CD14-positive monocyte (primary cell): ENCODE results near the gene XDH. TPM values are rescaled to one million over a fixed set of nuclear protein-coding genes. Genes with fewer than 3 reads are reported as not detected.

Experiments used
- DNase-seq, 3 donors: peaks; one replicate each; pipeline ENCODE4 v3.0.0-alpha.2; 2011 to 2022
- H2AFZ ChIP-seq: 2 replicates; pipeline ENCODE4 v1.6.0; 2012; ENCODE audit warnings: mild to moderate bottlenecking, low read depth, low read length, inconsistent platforms; ENCODE audit not compliant: insufficient read depth, poor library complexity, severe bottlenecking
- H3K27ac ChIP-seq, 2 donors: 1 replicate in 1 of 2; 2 replicates in 1 of 2; pipeline ENCODE4 v1.5.1; 2012 to 2013; ENCODE audit warnings: low read length in 2 of 2, control low read depth in 1 of 2, inconsistent platforms in 1 of 2, low read depth in 1 of 2, mild to moderate bottlenecking in 1 of 2
- H3K27me3 ChIP-seq, 2 donors: one replicate each; pipeline versions ENCODE4 v1.6.0 to v1.6.1; 2011 to 2013; ENCODE audit warnings: low read length in 2 of 2; ENCODE audit not compliant: control insufficient read depth in 2 of 2, insufficient read depth in 2 of 2
- H3K36me3 ChIP-seq, 2 donors: replicated peaks in 1 of 2; 1 replicate in 1 of 2; 2 replicates in 1 of 2; pipeline versions ENCODE4 v1.5.1 to v1.6.1; 2012 to 2013; ENCODE audit warnings: low read length in 2 of 2, control low read depth in 1 of 2, inconsistent platforms in 1 of 2, mild to moderate bottlenecking in 1 of 2; ENCODE audit not compliant: insufficient read depth in 2 of 2, control insufficient read depth in 1 of 2
- H3K4me1 ChIP-seq, 2 donors: 1 replicate in 1 of 2; 2 replicates in 1 of 2; pipeline versions ENCODE4 v1.5.1 to v1.6.1; 2012 to 2013; ENCODE audit warnings: low read length in 2 of 2, control low read depth in 1 of 2, inconsistent platforms in 1 of 2, mild to moderate bottlenecking in 1 of 2, moderate library complexity in 1 of 2; ENCODE audit not compliant: insufficient read depth in 2 of 2, control insufficient read depth in 1 of 2
- H3K4me2 ChIP-seq: replicated peaks from 2 replicates; pipeline ENCODE3; 2012; ENCODE audit warnings: low read length, moderate library complexity, mild to moderate bottlenecking; ENCODE audit not compliant: poor library complexity, severe bottlenecking; ENCODE audit errors: extremely low read depth
- H3K4me3 ChIP-seq, 3 experiments: fragments of 200-600 bp in 1 of 3; sonication (generic) in 1 of 3; replicated peaks in 1 of 3; 1 replicate in 2 of 3; 2 replicates in 1 of 3; pipeline ENCODE4 v1.5.1; 2011 to 2013; ENCODE audit warnings: low read length in 3 of 3, mild to moderate bottlenecking in 3 of 3, control low read depth in 2 of 3, low read depth in 2 of 3, inconsistent platforms in 1 of 3, moderate library complexity in 1 of 3
- H3K79me2 ChIP-seq: 2 replicates; pipeline ENCODE4 v1.6.0; 2012; ENCODE audit warnings: mild to moderate bottlenecking, control low read depth, inconsistent platforms, low read length, moderate library complexity; ENCODE audit not compliant: insufficient read depth
- H3K9ac ChIP-seq: 2 replicates; pipeline ENCODE4 v1.6.0; 2017; ENCODE audit warnings: low read length, mild to moderate bottlenecking; ENCODE audit not compliant: insufficient read depth, poor library complexity, severe bottlenecking
- H3K9me3 ChIP-seq, 2 donors: replicated peaks in 1 of 2; 1 replicate in 1 of 2; 2 replicates in 1 of 2; pipeline versions ENCODE4 v1.5.1 to v1.6.1; 2012 to 2013; ENCODE audit warnings: low read length in 2 of 2, control low read depth in 1 of 2; ENCODE audit not compliant: control insufficient read depth in 1 of 2, insufficient read depth in 1 of 2
- H4K20me1 ChIP-seq: 2 replicates; pipeline ENCODE4 v1.6.0; 2012; ENCODE audit warnings: mild to moderate bottlenecking, low read length, control low read depth, moderate library complexity; ENCODE audit not compliant: insufficient read depth
- H3K27ac Mint-ChIP-seq, 7 donors: one replicate each; pipeline ENCODE4 v1.8.0; 2020; ENCODE audit warnings: mild to moderate bottlenecking in 7 of 7, mixed read lengths in 7 of 7, moderate library complexity in 6 of 7, inconsistent platforms in 2 of 7
- H3K27me3 Mint-ChIP-seq, 3 donors: one replicate each; pipeline ENCODE4 v1.8.0; 2021 to 2022; ENCODE audit warnings: low read depth in 3 of 3, mild to moderate bottlenecking in 3 of 3, mixed read lengths in 3 of 3, moderate library complexity in 3 of 3, inconsistent platforms in 1 of 3
- H3K36me3 Mint-ChIP-seq, 2 donors: one replicate each; pipeline ENCODE4 v1.8.0; 2020; ENCODE audit warnings: mixed read lengths in 2 of 2, inconsistent platforms in 1 of 2, mild to moderate bottlenecking in 1 of 2
- H3K4me1 Mint-ChIP-seq: one replicate; pipeline ENCODE4 v1.8.0; 2020; ENCODE audit warnings: mild to moderate bottlenecking, mixed read lengths
- H3K4me3 Mint-ChIP-seq, 2 donors: one replicate each; pipeline ENCODE4 v1.8.0; 2020; ENCODE audit warnings: mild to moderate bottlenecking in 2 of 2, mixed read lengths in 2 of 2, moderate library complexity in 1 of 2
- H3K9me3 Mint-ChIP-seq, 7 donors: one replicate each; pipeline ENCODE4 v1.8.0; 2020 to 2022; ENCODE audit warnings: mixed read lengths in 7 of 7, mild to moderate bottlenecking in 6 of 7, moderate library complexity in 6 of 7, inconsistent platforms in 2 of 7
- CTCF ChIP-seq: fragments of 200-600 bp; IDR thresholded peaks from one replicate; pipeline ENCODE4 v1.8.0; 2022; ENCODE audit warnings: antibody characterized with exemption, mild to moderate bottlenecking
- WGBS: methylation state at CpG from one replicate; pipeline ENCODE4 v1.1.5; 2013; ENCODE audit warnings: missing lambda C conversion rate; ENCODE audit not compliant: insufficient coverage; 5-methylcytosine and 5-hydroxymethylcytosine counted together
- intact Hi-C, 2 donors: fragments of 100-400 bp; cut with micrococcal nuclease; formaldehyde crosslinking; loops; one replicate each; pipeline versions ENCODE4 v1.15.0 to v1.15.1; 2023
- polyA plus RNA-seq, 3 donors: library from polyadenylated mRNA; depleted of rRNA in 1 of 3; unstranded in 2 of 3; stranded (reverse) in 1 of 3; fragments of 300-500 nt in 2 of 3; fragments of >200 nt in 1 of 3; fragmentation: Illumina TruSeq in 2 of 3; gene quantifications; 1 replicate in 2 of 3; 2 replicates in 1 of 3; pipeline ENCODE4 v1.2.3, GENCODE V29; 2012 to 2021

XDH gene
- polyA plus RNA-seq, 3 donors, result not detected

DNA sequence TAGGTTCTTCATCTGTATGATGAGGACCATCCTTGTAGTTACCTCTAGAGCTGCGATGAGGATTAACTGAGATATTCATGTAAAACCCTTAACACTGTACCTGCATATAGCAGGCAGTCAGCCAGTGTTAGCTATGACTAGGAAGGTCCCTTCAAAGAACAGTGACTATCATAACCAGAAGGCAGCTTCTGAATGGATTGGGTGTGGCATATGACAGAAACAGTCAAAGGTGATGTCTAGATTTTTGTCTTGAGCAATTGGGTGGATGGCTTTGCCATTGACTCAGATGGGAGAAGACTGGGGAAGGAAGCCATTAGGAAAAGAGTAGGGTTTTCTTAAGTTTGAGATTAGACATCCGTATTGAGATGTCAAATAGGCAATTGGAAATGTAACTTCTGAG, 15.7 kb downstream of the XDH start:
- Histone ChIP-seq H3K4me3 (no peak overlapping the region), H3K4me2 (no peak overlapping the region), H3K27ac (no peak overlapping the region), H3K4me1 (no peaks in the 10 kb centered on the region), H3K9me3 (no peaks in the 10 kb centered on the region), H3K36me3 (no peaks in the 10 kb centered on the region), H3K27me3 (no peaks in the 10 kb centered on the region), H3K79me2 (no peaks in the 10 kb centered on the region), H3K9ac (no peak overlapping the region), H2AFZ (no peak overlapping the region), H4K20me1 (no peaks in the 10 kb centered on the region)
- Mint-ChIP-seq H3K27me3 (peaks cover 0 to 5% (median 0%) of the 10 kb centered on the region in 3 donors), H3K36me3 (no peaks in the 10 kb centered on the region), H3K9me3 (peaks cover 3 to 22% (median 8%) of the 10 kb centered on the region in 7 donors), H3K27ac (no peak overlapping the region), H3K4me3 (no peak overlapping the region), H3K4me1 (no peaks in the 10 kb centered on the region)
- 100% methylated on average over 1 of the region's 2 CpGs for WGBS
- DNase-seq, result no peak
- intact Hi-C loops, result no loop called here
- no peak for TF ChIP-seq CTCF

DNA sequence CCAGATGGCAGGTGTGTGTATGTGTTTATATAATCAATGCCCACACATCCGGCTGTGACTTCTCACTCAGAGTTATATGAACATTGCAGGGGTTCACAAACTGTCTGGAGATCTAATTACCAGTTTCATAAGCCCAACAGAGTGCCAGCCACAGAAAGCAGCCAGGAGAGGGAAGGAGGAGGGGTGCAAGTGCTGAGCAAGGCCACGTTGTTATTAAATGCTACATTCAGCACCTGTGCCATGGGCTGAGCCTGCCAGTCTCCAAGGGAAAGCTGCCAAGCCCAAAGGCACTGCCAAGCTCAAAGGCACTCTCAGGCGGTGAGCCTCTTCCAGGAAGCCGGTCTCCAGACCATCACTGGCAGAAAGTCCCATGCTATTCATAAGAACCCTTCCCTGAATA, 17.4 kb downstream of the XDH start:
- no peaks in the 10 kb centered on the region for H3K36me3 ChIP-seq
- Mint-ChIP-seq H3K9me3 (peaks cover 3 to 17% (median 8%) of the 10 kb centered on the region in 7 donors), H3K27me3 (peaks cover 0 to 9% (median 0%) of the 10 kb centered on the region in 3 donors), H3K4me1 (no peaks in the 10 kb centered on the region), H3K36me3 (no peaks in the 10 kb centered on the region), H3K27ac (no peak overlapping the region), H3K4me3 (no peak overlapping the region)
- no peak overlapping the region for H3K27ac ChIP-seq
- no peak for DNase-seq
- H3K4me2 ChIP-seq, result no peak overlapping the region
- no peak overlapping the region for H2AFZ ChIP-seq
- no peaks in the 10 kb centered on the region for H3K27me3 ChIP-seq
- no peaks in the 10 kb centered on the region for H3K79me2 ChIP-seq
- H3K9me3 ChIP-seq, result no peaks in the 10 kb centered on the region
- H3K9ac ChIP-seq, result no peak overlapping the region
- no peaks in the 10 kb centered on the region for H3K4me1 ChIP-seq
- H3K4me3 ChIP-seq, result no peak overlapping the region
- intact Hi-C loops, result no loop called here
- H4K20me1 ChIP-seq, result no peaks in the 10 kb centered on the region
- 81% methylated on average over 3 of the region's 4 CpGs for WGBS
- TF ChIP-seq CTCF, result no peak
